BJ (cell line): ENCODE results near the gene MMRN1. TPM values are rescaled to one million over a fixed set of nuclear protein-coding genes. Genes with fewer than 3 reads are reported as not detected.

ENCODE experiments used
- CTCF ChIA-PET: fragments of 350-600 bp; formaldehyde crosslinking; extraction: SDS; loops from one replicate; lab custom pipeline; 2021; ENCODE audit warnings: antibody characterized with exemption, inconsistent platforms; lab: Yijun Ruan, JAX
- POLR2A ChIA-PET: fragments of 300-600 bp; sonication (Branson Sonifier 250); formaldehyde crosslinking; extraction: SDS; loops from one replicate; lab custom pipeline; 2021; ENCODE audit warnings: antibody characterized with exemption; lab: Charles Lee
- DNase-seq: peaks from one replicate; pipeline ENCODE4 v3.0.0-alpha.2; 2011; ENCODE audit warnings: low read depth
- H3K27me3 ChIP-seq: 2 replicates; pipeline ENCODE4 v1.6.0; 2011; ENCODE audit warnings: low read length; ENCODE audit not compliant: control insufficient read depth, insufficient read depth
- H3K36me3 ChIP-seq: 2 replicates; pipeline ENCODE4 v1.5.1; 2011; ENCODE audit warnings: low read length; ENCODE audit not compliant: control insufficient read depth, insufficient read depth
- H3K4me3 ChIP-seq: 2 replicates; pipeline ENCODE4 v1.5.1; 2011; ENCODE audit warnings: low read depth, mild to moderate bottlenecking, control low read depth, low read length
- CTCF ChIP-seq: IDR thresholded peaks from 2 replicates; pipeline ENCODE4 v1.5.1; 2011; ENCODE audit warnings: low read depth, mild to moderate bottlenecking, control low read depth, inconsistent platforms, low read length, moderate library complexity; ENCODE audit not compliant: insufficient read depth
- polyA plus RNA-seq: library from polyadenylated mRNA; depleted of rRNA; stranded (reverse); fragments of >200 nt; gene quantifications from 2 replicates; pipeline ENCODE4 v1.2.3, GENCODE V29; 2011

The MMRN1 gene
- polyA plus RNA-seq, 1 experiment: not detected

- DNase-seq: no peak
- POLR2A ChIA-PET: no interaction called here
- CTCF ChIA-PET: interaction anchor here (1.1 kb wide), 2 partner anchors 9 to 268 kb away, joined by 3 read pairs; no protein-coding TSS in a partner anchor
- Histone ChIP-seq H3K36me3 (no peaks in the 10 kb centered on the region), H3K27me3 (no peaks in the 10 kb centered on the region), H3K4me3 (no peak overlapping the region)
- TF ChIP-seq CTCF: no peak
Observed at GRCh38 chr4:89909889-89910288, 15.2 kb downstream of the MMRN1 start.

DNA sequence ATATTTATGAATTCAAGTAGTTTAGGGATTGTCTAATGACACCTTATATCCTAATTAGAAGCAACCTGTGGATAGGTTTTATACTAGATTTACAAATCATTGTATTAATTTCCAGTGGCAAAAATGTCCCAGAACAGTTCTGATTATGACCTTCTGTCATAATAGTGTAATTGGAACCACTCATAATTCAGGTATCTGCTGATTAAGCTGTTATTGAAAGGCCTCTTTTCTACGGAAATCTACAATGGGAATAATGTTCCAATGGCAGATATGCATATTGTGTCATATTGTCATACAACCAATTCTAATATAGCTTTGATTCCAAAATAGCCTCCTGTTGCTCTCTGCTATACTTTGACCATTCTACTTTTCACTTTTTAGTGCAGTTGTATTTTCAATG is 19.0 kb downstream of the MMRN1 start:
- no peaks in the 10 kb centered on the region for H3K36me3 ChIP-seq
- no peak overlapping the region for H3K4me3 ChIP-seq
- ChIA-PET POLR2A (no interaction called here), CTCF (no interaction called here)
- DNase-seq: no peak
- no peaks in the 10 kb centered on the region for H3K27me3 ChIP-seq
- TF ChIP-seq CTCF: no peak

DNA sequence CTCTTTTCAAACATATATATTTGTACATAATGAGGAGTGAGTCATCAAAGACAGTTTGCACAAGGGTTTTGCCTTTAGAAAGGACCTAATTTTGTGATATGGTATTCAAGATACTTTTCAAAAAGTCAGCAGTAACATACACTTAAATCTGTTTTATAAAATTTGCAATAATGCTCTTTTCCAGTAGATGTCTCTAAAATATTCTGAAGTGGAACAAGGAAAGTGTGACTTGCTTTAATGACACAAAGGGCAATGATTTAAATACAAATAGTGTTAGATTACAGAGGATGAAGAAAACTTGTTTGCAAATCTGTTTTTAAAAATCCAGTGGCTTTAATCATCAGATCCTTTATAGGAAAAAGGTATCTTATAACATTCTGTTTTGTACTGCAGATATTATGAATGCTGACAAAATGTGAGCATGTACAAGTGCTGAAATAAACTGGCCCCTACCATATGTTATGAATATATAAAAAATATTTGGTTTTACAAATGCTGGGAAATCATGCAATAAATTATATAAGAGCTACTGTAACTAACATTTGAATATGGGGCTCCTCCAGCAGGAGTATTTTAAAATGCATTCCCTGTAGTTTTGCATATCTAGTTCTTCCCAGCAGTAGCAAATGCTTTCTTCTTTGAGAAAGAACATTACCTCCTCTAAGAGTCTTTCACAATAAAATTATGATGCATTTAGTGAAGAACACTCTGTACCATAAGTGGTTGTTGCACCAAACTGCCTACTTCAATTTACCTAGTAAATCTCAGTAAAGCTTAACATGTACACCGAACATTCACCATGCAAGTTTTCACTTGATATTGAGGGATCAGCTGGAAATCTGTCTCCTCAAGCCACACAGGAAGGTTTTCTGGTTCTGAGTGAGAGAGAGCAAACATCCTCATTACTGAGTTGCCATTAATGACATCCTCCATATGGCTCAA is 20.2 kb downstream of the MMRN1 start:
- Histone ChIP-seq H3K27me3 (no peaks in the 10 kb centered on the region), H3K4me3 (no peak overlapping the region), H3K36me3 (no peaks in the 10 kb centered on the region)
- DNase-seq: no peak
- ChIA-PET POLR2A (no interaction called here), CTCF (no interaction called here)
- no peak for TF ChIP-seq CTCF

DNA sequence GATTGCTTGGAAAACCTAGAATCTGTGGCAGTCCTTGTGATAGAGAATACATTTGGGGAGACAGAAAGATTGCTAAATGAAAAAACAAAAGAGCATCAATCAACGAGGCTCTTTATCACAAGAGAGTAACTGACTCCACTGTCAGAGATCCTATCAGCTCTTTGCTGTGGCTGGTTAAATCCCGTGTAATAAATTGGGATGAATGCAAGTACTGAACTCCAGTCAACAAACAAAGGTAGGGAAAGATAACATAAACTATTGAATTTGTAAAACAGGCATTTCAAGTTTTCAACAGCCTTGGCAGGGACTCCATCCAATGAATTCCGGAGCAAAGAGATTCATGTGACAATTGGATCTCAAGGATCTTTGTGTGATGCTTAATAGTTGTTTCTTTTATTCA is 21.3 kb downstream of the MMRN1 start:
- ChIA-PET POLR2A (no interaction called here), CTCF (no interaction called here)
- Histone ChIP-seq H3K36me3 (no peaks in the 10 kb centered on the region), H3K4me3 (no peak overlapping the region), H3K27me3 (no peaks in the 10 kb centered on the region)
- no peak for TF ChIP-seq CTCF
- DNase-seq: no peak

- POLR2A ChIA-PET: no interaction called here
- Histone ChIP-seq H3K4me3 (no peak overlapping the region), H3K36me3 (no peaks in the 10 kb centered on the region), H3K27me3 (no peaks in the 10 kb centered on the region)
- CTCF ChIA-PET: no interaction called here
- no peak for TF ChIP-seq CTCF
- no peak for DNase-seq
Observed at GRCh38 chr4:89922848-89923416, 28.3 kb downstream of the MMRN1 start.
